H1 (cell line): ENCODE data around the gene DNMT1. TPM values are rescaled to one million over a fixed set of nuclear protein-coding genes. Genes with fewer than 3 reads are reported as not detected.

Source experiments
- EP300 ChIP-seq, 2 experiments: IDR thresholded peaks; 1 replicate in 1 of 2; 2 replicates in 1 of 2; pipeline ENCODE4 v1.6.1; 2011 to 2012; ENCODE audit warnings: low read depth in 2 of 2, low read length in 2 of 2, mild to moderate bottlenecking in 2 of 2, borderline replicate concordance in 1 of 2, inconsistent platforms in 1 of 2, moderate library complexity in 1 of 2
- KDM4A ChIP-seq: IDR thresholded peaks from one replicate; pipeline ENCODE4 v1.7.1; 2012; ENCODE audit warnings: low read depth, mild to moderate bottlenecking, moderate library complexity, low read length, inconsistent platforms; ENCODE audit not compliant: severe bottlenecking
- SIRT6 ChIP-seq: IDR thresholded peaks from one replicate; pipeline ENCODE4 v1.7.1; 2012; ENCODE audit warnings: low read length, inconsistent platforms
- polyA plus RNA-seq, 7 experiments: library from polyadenylated mRNA; depleted of rRNA in 3 of 7; stranded (reverse) in 5 of 7; unstranded in 2 of 7; fragments of >200 nt in 5 of 7; fragments of 200-250 nt in 2 of 7; gene quantifications; 1 replicate in 5 of 7; 2 replicates in 1 of 7; 4 replicates in 1 of 7; pipeline versions ENCODE4 v1.2.1 to v1.2.3, GENCODE V29; 2011 to 2013; ENCODE audit warnings: missing spikeins in 2 of 7, mixed read lengths in 2 of 7
- total RNA-seq: library from RNA; stranded (reverse); fragmentation: NEBNext Ultra II Directional; extraction: Animal tissue kit (Norgen Biotek cat#: 25700); gene quantifications from 2 replicates; pipeline ENCODE4 v1.2.1, GENCODE V29; 2021

The DNMT1 gene
- total and polyA plus RNA-seq, 2 of the 8 experiments (the other 6 are each of a cell fraction or from before 2014, with no cell fraction given), result 101 to 210 TPM

GRCh38 chr19:10115392-10116084 is 79.2 kb downstream of the DNMT1 start (continued):
- TF ChIP-seq EP300 (IDR thresholded peaks at IDR 0.05; ENCODE audit: borderline replicate concordance in 1 of 2, low read depth in 2 of 2, low read length in 2 of 2), result no peak
- no peak for TF ChIP-seq KDM4A
- no peak for TF ChIP-seq SIRT6
